Nucleus accumbens (tissue), 56 donors: ENCODE results near the gene SLC2A4RG.
"Not testable (repeated sequence)": the region's sequence is repeated elsewhere in the genome, so short reads cannot be mapped to it uniquely, and the experiment has no call there.

ENCODE experiments used
- DNase-seq, 56 donors: peaks; one replicate each; lab custom pipeline; 2025; lab: John Stamatoyannopoulos, UW

SLC2A4RG gene

DNA sequence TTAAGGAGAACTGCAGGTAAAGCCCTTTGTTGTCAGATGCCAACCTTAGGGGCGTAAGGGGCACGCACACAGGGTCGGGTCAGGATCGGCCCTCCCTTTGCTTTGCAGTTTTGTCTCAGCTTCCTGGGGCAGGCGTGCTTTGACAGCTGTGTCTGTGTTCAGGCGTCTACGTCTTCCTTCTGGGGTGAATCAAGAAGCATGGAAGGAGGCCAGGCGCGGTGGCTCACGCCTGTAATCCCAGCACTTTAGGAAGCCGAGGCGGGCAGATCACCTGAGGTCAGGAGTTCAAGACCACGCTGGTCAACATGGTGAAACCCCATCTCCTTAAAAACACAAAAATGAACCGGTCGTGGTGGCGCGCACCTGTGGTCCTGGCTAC is 30.4 kb upstream of the SLC2A4RG start:
- no peak for DNase-seq

GRCh38 chr20:63711085-63711645 is 28.4 kb upstream of the SLC2A4RG start:
- DNase-seq: no peak

GRCh38 chr20:63712191-63712590 is 27.4 kb upstream of the SLC2A4RG start:
- DNase-seq: no peak

- DNase-seq: no peak
These were observed 24.7 kb upstream of the SLC2A4RG start for GRCh38 chr20:63714858-63715257.

GRCh38 chr20:63718996-63719395 is 20.6 kb upstream of the SLC2A4RG start:
- DNase-seq: no peak

- not testable (repeated sequence) for DNase-seq
These were observed 16.5 kb upstream of the SLC2A4RG start for GRCh38 chr20:63722967-63723622.

GRCh38 chr20:63730189-63730733 is 9.3 kb upstream of the SLC2A4RG start:
- peak in 14 of 56 donors; percentile 9 to 55 (median 29) for DNase-seq

DNA sequence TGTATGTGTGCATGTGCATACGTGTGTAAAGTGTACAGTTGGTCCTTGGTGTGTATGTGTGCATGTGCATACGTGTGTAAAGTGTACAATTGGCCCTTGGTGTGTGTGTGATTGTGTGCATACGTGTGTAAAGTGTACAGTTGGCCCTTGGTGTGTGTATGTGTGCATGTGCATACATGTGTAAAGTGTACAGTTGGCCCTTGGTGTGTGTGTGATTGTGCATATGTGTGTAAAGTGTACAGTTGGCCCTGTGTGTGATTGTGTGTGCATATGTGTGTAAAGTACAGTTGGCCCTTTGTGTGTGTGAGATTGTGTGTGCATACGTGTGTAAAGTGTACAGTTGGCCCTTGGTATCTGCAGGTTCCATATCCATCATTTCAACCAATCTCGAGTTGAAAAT is 8.2 kb upstream of the SLC2A4RG start:
- no peak for DNase-seq

GRCh38 chr20:63732118-63733095 is 7.2 kb upstream of the SLC2A4RG start:
- DNase-seq: no peak

- no peak for DNase-seq
These were observed 6.5 kb upstream of the SLC2A4RG start for GRCh38 chr20:63733117-63733516.

GRCh38 chr20:63733579-63734081 is 5.9 kb upstream of the SLC2A4RG start:
- no peak for DNase-seq

DNA sequence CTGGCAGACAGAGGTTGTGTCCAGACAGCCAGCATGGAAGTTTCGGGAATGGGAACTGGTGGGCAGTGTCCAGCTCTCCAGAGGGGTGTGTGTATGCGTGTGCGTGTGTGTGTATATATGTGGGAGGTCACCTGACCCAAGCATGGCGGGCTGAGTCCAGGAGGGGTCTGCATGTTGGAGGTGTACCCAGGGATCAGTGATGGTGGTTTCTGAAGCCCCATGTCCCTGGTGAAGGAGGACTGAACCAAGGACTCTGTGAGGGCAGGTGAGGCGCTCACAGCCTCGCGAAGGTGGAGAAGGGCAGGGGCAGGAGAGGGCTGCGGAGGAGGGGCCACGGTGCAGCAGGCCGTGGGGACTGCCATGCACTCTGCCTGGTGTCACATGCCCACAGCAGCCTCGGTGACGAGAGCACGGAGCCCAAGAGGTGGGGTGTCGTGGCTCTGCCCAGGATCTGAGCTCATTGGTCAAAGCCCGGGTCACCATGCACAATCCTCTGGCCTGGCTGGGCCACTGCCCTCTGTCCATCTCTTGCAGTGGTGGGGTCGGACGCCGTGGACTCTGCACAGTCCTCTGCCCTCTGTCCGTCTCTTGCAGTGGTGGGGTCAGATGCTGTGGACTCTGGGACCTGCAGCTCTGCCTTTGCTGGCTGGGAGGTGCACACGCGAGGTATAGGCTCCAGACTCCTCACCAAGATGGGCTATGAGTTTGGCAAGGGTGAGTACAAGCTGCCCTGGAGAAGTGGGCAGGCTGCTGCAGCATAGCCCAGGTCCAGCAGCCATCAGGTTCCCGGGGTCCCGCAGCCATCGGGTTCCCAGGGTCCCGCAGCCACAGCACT is 5.2 kb upstream of the SLC2A4RG start:
- DNase-seq: no peak

DNA sequence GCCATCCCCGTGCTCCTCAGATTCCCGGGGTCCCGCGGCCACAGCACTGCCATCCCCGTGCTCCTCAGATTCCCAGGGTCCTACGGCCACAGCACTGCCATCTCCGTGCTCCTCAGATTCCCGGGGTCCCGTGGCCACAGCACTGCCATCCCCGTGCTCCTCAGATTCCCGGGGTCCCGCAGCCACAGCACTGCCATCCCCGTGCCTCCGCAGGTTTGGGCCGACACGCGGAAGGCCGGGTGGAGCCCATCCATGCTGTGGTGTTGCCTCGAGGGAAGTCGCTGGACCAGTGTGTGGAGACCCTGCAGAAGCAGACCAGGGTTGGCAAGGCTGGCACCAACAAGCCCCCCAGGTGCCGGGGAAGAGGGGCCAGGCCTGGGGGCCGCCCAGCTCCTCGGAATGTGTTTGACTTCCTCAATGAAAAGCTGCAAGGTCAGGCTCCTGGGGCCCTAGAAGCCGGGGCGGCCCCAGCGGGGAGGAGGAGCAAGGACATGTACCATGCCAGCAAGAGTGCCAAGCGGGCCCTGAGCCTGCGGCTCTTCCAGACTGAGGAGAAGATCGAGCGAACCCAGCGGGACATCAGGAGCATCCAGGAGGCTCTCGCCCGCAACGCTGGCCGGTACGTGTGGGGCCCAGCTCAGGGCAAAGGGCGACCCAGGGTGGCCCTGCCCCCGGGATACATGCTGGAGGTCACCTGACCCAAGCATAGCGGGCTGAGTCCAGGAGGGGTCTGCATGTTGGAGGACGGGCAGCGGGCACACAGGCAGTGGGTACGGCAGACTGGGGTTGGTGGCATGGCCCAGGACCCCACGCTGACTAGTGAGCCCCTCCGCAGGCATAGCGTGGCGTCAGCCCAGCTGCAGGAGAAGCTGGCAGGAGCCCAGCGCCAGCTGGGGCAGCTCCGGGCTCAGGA is 4.4 kb upstream of the SLC2A4RG start:
- peak in 10 of 56 donors; percentile 10 to 55 (median 29) for DNase-seq

DNA sequence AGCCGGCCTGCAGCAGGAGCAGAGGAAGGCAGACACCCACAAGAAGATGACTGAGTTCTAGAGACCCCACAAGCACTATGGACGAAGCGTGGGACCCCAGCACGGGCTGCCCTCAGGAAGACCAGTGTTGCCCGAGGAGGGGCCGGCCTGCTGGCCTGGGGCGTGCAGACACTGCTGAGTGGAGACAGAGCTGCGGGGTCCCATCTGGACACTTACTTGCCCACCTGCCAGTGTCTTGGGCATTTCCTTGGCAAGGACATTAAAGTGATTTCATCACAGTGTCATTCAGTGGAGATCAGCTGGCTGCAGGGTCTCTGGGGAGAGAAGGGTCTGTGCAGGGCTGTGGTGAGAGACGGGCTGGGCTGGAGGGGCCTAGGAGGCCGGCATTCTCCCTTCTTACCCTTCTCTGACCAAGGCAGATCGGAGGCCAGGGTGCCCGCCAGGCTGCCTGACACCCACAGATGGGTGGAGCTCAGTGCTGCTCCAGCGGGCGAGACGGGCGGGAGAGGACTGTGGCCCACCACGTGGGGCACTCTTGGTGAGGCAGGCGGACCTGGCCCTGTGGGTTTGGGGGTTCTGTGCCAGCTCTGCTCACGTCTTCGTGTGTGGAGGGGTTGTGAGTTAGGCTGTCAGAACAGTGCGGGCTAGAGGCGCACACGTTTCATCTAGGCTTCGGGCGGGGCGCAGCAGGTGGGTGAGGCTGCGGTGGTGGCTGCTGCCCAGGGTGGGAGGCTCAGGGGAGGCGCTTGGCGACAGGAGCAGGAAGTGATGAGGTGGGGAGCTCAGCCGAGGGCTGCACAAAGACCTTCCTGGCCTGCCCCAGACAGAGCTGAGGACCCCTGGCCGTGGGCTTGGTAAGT is 3.5 kb upstream of the SLC2A4RG start, which contains the start of gene LIME1:
LIME1 (plus strand) TSS at position 806 of the 860 bp plus-strand sequence. CDS start 886 bp downstream, outside the sequence.
- peak in 13 of 56 donors; percentile 16 to 70 (median 34) for DNase-seq

DNA sequence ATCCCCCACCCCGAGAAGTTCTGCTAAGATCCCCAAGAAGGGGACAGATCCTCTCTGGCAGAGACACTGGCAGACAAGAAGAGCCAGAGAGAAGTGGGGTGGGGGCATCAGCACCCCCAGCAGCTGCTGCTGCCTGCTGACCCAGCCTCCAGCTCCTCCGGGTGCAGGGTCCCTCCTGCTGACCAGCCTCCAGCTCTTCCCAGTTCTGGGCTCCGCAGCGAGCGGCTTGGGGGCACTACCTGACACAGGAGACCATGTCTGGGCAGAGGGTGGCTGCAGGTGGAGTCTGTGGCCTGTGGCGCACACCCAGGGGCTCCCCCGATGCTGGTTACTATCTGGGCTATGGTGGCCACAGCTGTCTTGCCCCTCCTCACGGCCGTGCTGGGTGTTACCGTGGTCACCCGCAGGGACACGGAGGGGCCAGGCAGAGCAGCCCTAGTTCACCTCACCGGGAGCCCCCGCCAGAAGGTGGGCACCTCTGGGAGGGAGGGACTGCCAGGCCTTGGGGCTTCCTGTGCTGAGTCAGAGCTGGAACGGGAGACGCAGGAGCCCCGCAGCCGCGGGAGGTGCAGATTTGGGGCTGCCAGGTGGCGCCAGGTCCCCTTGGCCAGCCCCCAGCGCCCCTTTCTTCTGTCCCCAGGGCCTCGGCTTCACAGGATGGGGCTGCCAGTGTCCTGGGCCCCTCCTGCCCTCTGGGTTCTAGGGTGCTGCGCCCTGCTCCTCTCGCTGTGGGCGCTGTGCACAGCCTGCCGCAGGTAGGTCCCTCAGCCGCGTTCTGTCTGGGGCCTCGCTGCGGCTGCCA is 2.5 kb upstream of the SLC2A4RG start:
- DNase-seq: peak in 1 of 56 donors; percentile 7

DNA sequence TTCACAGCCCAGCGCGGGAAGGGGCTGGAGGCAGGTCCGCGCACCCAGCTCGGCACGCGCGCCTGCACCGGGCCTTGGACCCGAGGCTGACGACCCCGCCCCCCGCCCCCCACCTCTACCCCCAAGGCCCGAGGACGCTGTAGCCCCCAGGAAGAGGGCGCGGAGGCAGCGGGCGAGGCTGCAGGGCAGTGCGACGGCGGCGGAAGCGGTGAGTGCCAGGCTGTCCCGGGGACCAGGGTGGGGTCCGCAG is 2.0 kb upstream of the SLC2A4RG start:
- DNase-seq: no peak
